T-cell (primary cell): ENCODE results near the gene NDC80. TPM values are rescaled to one million over a fixed set of nuclear protein-coding genes. Genes with fewer than 3 reads are reported as not detected.
"Not testable (repeated sequence)": the region's sequence is repeated elsewhere in the genome, so short reads cannot be mapped to it uniquely, and the experiment has no call there.

Experiments
- ATAC-seq, 4 experiments: fragments of 200-7000 bp in 3 of 4; fragments of 150-1000 bp in 1 of 4; cut with Tn5 transposase; replicated peaks in 1 of 4; 1 replicate in 3 of 4; 2 replicates in 1 of 4; pipeline ENCODE4 v1.10.0; 2021; ENCODE audit warnings: moderate library complexity in 3 of 4, mild to moderate bottlenecking in 2 of 4, moderate number of reproducible peaks in 1 of 4
- CTCF ChIA-PET, 2 donors: fragments of 300-600 bp; sonication (Branson Sonifier 250); formaldehyde crosslinking; loops; one replicate each; lab custom pipeline; 2022; ENCODE audit warnings: antibody characterized with exemption in 2 of 2; lab: Charles Lee
- POLR2A ChIA-PET, 2 donors: fragments of 300-600 bp; sonication (Branson Sonifier 250); formaldehyde crosslinking; loops; one replicate each; lab custom pipeline; 2022; ENCODE audit warnings: antibody characterized with exemption in 2 of 2; lab: Charles Lee
- DNase-seq, 35 experiments: peaks; one replicate each; pipeline versions ENCODE4 v3.0.0 to v3.0.0-alpha.2; 2013 to 2023
- H3K27ac ChIP-seq: one replicate; pipeline ENCODE4 v1.5.1; 2013; ENCODE audit warnings: low read length
- H3K27me3 ChIP-seq, 2 experiments: replicated peaks in 1 of 2; 1 replicate in 1 of 2; 2 replicates in 1 of 2; pipeline versions ENCODE4 v1.6.1 to v1.7.0; 2013; ENCODE audit warnings: low read length in 1 of 2, mixed read lengths in 1 of 2; ENCODE audit not compliant: control insufficient read depth in 2 of 2, insufficient read depth in 2 of 2; ENCODE audit errors: extremely low read depth in 1 of 2
- H3K36me3 ChIP-seq, 2 donors: 1 replicate in 1 of 2; 2 replicates in 1 of 2; pipeline versions ENCODE4 v1.6.1 to v1.7.0; 2013; ENCODE audit warnings: low read length in 1 of 2; ENCODE audit not compliant: control insufficient read depth in 2 of 2, insufficient read depth in 1 of 2; ENCODE audit errors: extremely low read depth in 1 of 2
- H3K4me1 ChIP-seq, 2 experiments: 1 replicate in 1 of 2; 2 replicates in 1 of 2; pipeline versions ENCODE4 v1.6.1 to v1.7.0; 2013; ENCODE audit warnings: low read length in 2 of 2, mixed read lengths in 1 of 2; ENCODE audit not compliant: insufficient read depth in 2 of 2, control insufficient read depth in 1 of 2; ENCODE audit errors: extremely low read depth in 1 of 2
- H3K4me3 ChIP-seq, 2 donors: 1 replicate in 1 of 2; 2 replicates in 1 of 2; pipeline versions ENCODE4 v1.5.1 to v1.7.0; 2013; ENCODE audit warnings: mild to moderate bottlenecking in 2 of 2, low read length in 1 of 2, moderate library complexity in 1 of 2; ENCODE audit not compliant: control insufficient read depth in 1 of 2; ENCODE audit errors: extremely low read depth in 1 of 2
- H3K9me3 ChIP-seq: 2 replicates; pipeline ENCODE4 v1.7.0; 2013
- H3K27ac Mint-ChIP-seq, 2 donors: one replicate each; pipeline ENCODE4 v1.8.0; 2020 to 2021; ENCODE audit warnings: mild to moderate bottlenecking in 2 of 2, mixed read lengths in 2 of 2
- H3K27me3 Mint-ChIP-seq, 2 donors: one replicate each; pipeline ENCODE4 v1.8.0; 2021 to 2022; ENCODE audit warnings: mixed read lengths in 2 of 2
- H3K36me3 Mint-ChIP-seq: one replicate; pipeline ENCODE4 v1.8.0; 2021; ENCODE audit warnings: mixed read lengths
- H3K4me1 Mint-ChIP-seq, 3 donors: one replicate each; pipeline ENCODE4 v1.8.0; 2020 to 2022; ENCODE audit warnings: mixed read lengths in 3 of 3, mild to moderate bottlenecking in 1 of 3
- H3K4me3 Mint-ChIP-seq, 3 donors: one replicate each; pipeline ENCODE4 v1.8.0; 2020 to 2022; ENCODE audit warnings: mild to moderate bottlenecking in 3 of 3, mixed read lengths in 3 of 3, moderate library complexity in 3 of 3
- H3K9me3 Mint-ChIP-seq, 3 donors: one replicate each; pipeline ENCODE4 v1.8.0; 2020 to 2022; ENCODE audit warnings: mixed read lengths in 3 of 3
- WGBS: methylation state at CpG from one replicate; pipeline ENCODE4 v1.1.5; 2013; ENCODE audit warnings: missing lambda C conversion rate; ENCODE audit not compliant: insufficient coverage; 5-methylcytosine and 5-hydroxymethylcytosine counted together
- total RNA-seq, 35 experiments: library from RNA in 6 of 35; stranded (reverse) in 6 of 35; fragments of 120-200 nt in 1 of 35; gene quantifications; one replicate each; pipeline versions ENCODE4 v1.2.1 to v1.2.4 and lab custom pipeline; 2013 to 2026

The NDC80 gene
- total RNA-seq, 5 donors from 2014 or later (not counting 1 experiment from before 2014, with no cell fraction given): 2.3 to 8.2 (median 3.3) TPM

DNA sequence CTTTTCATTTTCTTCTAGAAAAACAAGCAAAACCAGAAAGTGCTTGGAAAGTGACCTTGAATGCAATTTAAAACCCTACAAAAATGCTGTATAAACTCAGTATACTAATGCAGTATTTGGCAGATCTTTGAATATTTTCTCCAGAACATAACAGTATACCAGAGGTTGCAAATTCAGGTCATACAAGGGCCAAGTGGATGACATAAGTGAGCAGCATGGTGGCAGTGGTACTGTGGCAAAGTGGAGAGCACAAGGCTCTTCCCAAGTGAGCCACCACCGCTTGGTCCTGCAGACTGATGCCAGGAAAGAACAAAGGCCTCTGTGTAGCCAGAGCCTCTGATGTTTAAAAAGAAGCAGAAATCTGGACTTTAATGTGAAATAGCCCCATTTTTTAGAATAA, 33.1 kb upstream of the NDC80 start:
- H3K36me3 ChIP-seq: peaks cover 3 to 24% of the 10 kb centered on the region in 2 donors
- H3K4me3 Mint-ChIP-seq: no peak overlapping the region
- no peaks in the 10 kb centered on the region for H3K9me3 Mint-ChIP-seq
- H3K27ac Mint-ChIP-seq: no peak overlapping the region
- H3K9me3 ChIP-seq: no peaks in the 10 kb centered on the region
- WGBS: 100% methylated on average over 1 of the region's 1 CpG
- H3K27ac ChIP-seq: no peak overlapping the region
- ATAC-seq (no peak), DNase-seq (no peak)
- H3K27me3 ChIP-seq: no peaks in the 10 kb centered on the region
- no peaks in the 10 kb centered on the region for H3K27me3 Mint-ChIP-seq
- CTCF ChIA-PET: no interaction called here
- H3K36me3 Mint-ChIP-seq: peaks cover 35% of the 10 kb centered on the region
- no peaks in the 10 kb centered on the region for H3K4me1 ChIP-seq
- no peak overlapping the region for H3K4me3 ChIP-seq
- peaks cover 0 to 6% (median 0%) of the 10 kb centered on the region in 3 donors for H3K4me1 Mint-ChIP-seq
- POLR2A ChIA-PET: interaction anchor here in 1 of 2 donors (0.6 kb wide), 1 partner anchor 12 kb away, joined by 4 read pairs; no protein-coding TSS in a partner anchor

DNA sequence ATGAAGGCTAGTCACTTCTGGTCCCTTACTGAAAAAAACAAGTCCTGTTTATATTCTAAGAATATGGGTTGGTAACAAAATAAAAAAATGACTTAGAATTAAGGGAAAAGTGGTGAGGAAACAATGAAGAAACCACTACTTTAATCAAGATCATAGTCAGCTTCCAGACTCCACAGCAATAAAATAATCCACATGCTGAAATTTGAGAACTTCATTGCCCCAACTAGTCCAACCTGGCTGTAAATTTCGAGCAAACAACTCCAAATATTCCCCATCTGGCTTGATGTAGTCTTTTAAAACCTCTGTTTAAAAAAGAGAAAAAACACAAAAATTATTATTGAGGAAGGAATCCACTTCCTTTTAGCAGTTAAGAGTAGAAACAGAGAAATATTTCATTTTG, 32.5 kb upstream of the NDC80 start:
- Mint-ChIP-seq H3K9me3 (no peaks in the 10 kb centered on the region), H3K36me3 (peaks cover 40% of the 10 kb centered on the region), H3K27me3 (no peaks in the 10 kb centered on the region), H3K4me3 (no peak overlapping the region), H3K4me1 (peaks cover 0 to 6% (median 0%) of the 10 kb centered on the region in 3 donors), H3K27ac (no peak overlapping the region)
- no CpG with 5 or more reads among the region's 1 CpG for WGBS
- POLR2A ChIA-PET: no interaction called here
- Histone ChIP-seq H3K36me3 (peaks cover 3 to 28% of the 10 kb centered on the region in 2 donors), H3K27me3 (no peaks in the 10 kb centered on the region), H3K4me3 (no peak overlapping the region), H3K4me1 (no peaks in the 10 kb centered on the region), H3K9me3 (no peaks in the 10 kb centered on the region), H3K27ac (no peak overlapping the region)
- ATAC-seq: no peak
- DNase-seq: no peak
- CTCF ChIA-PET: no interaction called here

DNA sequence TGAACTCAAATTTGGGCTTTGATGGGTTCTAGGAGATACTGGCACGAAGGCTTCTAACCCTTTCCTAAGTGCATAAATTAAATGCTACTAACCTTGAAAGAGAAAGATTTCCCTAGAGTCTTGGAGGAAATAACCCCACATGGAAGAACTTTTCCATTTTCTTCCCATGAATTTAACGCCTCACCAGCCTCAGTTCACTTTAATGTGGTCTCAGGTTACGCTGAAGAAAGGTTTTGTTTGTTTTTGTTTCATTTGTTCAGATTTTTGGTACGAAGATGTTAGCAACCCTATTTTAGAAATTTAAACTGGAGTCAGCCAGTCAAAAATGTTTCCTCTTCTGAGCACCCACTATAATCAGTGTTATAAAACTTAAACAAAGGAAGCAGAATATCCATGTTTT, 30.8 kb upstream of the NDC80 start:
- H3K9me3 ChIP-seq: no peaks in the 10 kb centered on the region
- ChIA-PET CTCF (interaction anchor here (0.9 to 1.3 kb wide), 4 partner anchors 8 to 436 kb away, joined by 3 to 6 read pairs (median 3); no protein-coding TSS in a partner anchor), POLR2A (no interaction called here)
- H3K27me3 ChIP-seq: no peaks in the 10 kb centered on the region
- Mint-ChIP-seq H3K4me3 (no peak overlapping the region), H3K4me1 (peaks cover 0 to 3% (median 0%) of the 10 kb centered on the region in 3 donors), H3K27me3 (no peaks in the 10 kb centered on the region), H3K9me3 (no peaks in the 10 kb centered on the region), H3K27ac (no peak overlapping the region), H3K36me3 (peaks cover 25% of the 10 kb centered on the region)
- DNase-seq (no peak), ATAC-seq (no peak)
- no peak overlapping the region for H3K27ac ChIP-seq
- no peaks in the 10 kb centered on the region for H3K4me1 ChIP-seq
- peaks cover 3 to 16% of the 10 kb centered on the region in 2 donors for H3K36me3 ChIP-seq
- H3K4me3 ChIP-seq: no peak overlapping the region
- no CpG with 5 or more reads among the region's 4 CpGs for WGBS

DNA sequence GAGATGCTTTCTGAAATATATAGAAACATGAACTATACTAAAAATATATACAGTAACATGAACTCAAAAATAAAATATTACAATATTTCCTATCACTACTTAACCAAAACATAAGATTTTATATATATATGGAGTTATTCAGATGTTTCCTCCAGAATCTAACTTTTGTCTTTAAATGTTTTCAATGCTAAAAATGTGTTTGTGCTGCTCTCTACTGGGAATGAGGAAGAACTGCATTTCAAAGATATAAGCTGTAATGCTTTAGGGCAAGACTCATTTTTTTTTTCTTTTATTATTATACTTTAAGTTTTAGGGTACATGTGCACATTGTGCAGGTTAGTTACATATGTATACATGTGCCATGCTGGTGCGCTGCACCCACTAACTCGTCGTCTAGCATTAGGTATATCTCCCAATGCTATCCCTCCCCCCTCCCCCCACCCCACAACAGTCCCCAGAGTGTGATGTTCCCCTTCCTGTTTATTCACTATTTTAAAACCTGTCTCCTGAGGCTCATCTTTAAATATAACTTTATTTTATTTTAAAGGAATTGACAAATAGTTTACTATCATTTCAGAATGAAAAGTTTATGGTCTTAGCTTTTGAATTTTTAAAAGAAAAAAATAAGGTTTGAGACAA, 29.3 kb upstream of the NDC80 start:
- not testable (repeated sequence) for H3K27ac Mint-ChIP-seq, H3K27me3 Mint-ChIP-seq, H3K4me1 ChIP-seq, H3K27me3 ChIP-seq, H3K9me3 ChIP-seq, H3K27ac ChIP-seq, H3K4me3 Mint-ChIP-seq, H3K9me3 Mint-ChIP-seq, H3K4me3 ChIP-seq
- H3K4me1 Mint-ChIP-seq: peaks cover 0 to 10% (median 8%) of the 10 kb centered on the region in 3 donors
- peaks cover 31% of the 10 kb centered on the region for H3K36me3 Mint-ChIP-seq
- ChIA-PET CTCF (interaction anchor here (0.6 to 2.4 kb wide), 19 partner anchors 8 to 1965 kb away, joined by 3 to 16 read pairs (median 6); no protein-coding TSS in a partner anchor), POLR2A (interaction anchor here in 1 of 2 donors (0.7 kb wide), 1 partner anchor 1680 kb away, joined by 3 read pairs; no protein-coding TSS in a partner anchor)
- H3K36me3 ChIP-seq: peaks cover 3 to 23% of the 10 kb centered on the region in 2 donors
- WGBS: no CpG with 5 or more reads among the region's 3 CpGs
- DNase-seq: peak in 1 of 35 experiments; percentile 61
- ATAC-seq: peak in 2 of 4 experiments; percentile 40 to 50

DNA sequence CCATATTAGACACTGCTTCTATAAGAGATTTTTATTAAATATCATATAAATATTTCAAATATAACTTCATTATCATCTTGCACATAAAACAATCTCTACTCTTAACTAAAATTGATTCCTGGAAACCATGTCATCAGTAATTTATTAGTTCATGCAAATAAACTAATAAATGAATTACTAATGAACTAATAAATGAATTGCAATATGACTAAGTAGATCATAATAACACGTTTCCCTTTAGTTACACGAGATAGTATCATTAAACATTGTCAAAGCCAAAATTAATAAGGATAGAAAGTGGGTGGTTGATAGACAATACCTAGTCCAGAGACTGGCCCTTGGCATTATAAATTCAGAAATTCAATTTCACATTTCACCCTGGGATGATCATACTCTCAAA, 26.2 kb upstream of the NDC80 start:
- Mint-ChIP-seq H3K36me3 (peaks cover 34% of the 10 kb centered on the region), H3K27ac (no peak overlapping the region), H3K9me3 (no peaks in the 10 kb centered on the region), H3K4me3 (no peak overlapping the region), H3K27me3 (no peaks in the 10 kb centered on the region), H3K4me1 (peaks cover 13 to 22% (median 18%) of the 10 kb centered on the region in 3 donors)
- CTCF ChIA-PET: no interaction called here
- H3K36me3 ChIP-seq: peaks cover 0 to 27% of the 10 kb centered on the region in 2 donors
- H3K9me3 ChIP-seq: no peaks in the 10 kb centered on the region
- H3K4me3 ChIP-seq: no peak overlapping the region
- no peaks in the 10 kb centered on the region for H3K27me3 ChIP-seq
- POLR2A ChIA-PET: no interaction called here
- DNase-seq (no peak), ATAC-seq (no peak)
- no peak overlapping the region for H3K27ac ChIP-seq
- no peaks in the 10 kb centered on the region for H3K4me1 ChIP-seq
- no CpG with 5 or more reads among the region's 2 CpGs for WGBS

DNA sequence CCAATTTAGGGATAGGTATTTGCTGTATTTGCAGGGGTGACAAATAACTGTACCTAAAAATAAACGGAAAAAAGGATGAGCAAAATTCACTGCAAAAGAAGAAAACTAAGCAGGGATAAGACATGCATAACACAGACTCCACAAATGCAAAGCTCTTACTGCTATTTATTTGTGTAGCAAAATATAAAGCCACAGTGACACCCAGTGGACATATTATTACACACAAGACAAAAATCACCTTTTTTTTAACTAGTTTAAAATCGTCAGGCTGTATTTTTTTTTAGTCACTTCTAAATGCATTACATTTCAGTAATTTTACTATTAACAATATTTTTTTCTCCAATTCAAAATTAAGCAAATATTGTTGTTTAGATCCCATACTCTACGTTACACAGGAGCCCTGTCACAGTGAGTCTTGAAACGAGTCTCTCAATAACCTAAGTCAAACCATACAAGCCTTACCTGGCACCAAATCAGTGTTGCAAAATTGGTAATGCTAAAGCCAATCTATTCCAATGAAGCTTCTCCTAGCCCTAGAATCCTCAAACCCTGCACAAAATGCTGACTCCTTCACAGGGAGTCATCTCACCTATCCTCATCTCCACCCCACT, 23.8 kb upstream of the NDC80 start:
- Histone ChIP-seq H3K9me3 (no peaks in the 10 kb centered on the region), H3K4me1 (no peaks in the 10 kb centered on the region), H3K36me3 (peaks cover 5 to 26% of the 10 kb centered on the region in 2 donors), H3K27me3 (no peaks in the 10 kb centered on the region), H3K27ac (no peak overlapping the region), H3K4me3 (no peak overlapping the region)
- POLR2A ChIA-PET: interaction anchor here in 1 of 2 donors (0.5 kb wide), 1 partner anchor 580 kb away, joined by 5 read pairs; no protein-coding TSS in a partner anchor
- peak in 3 of 4 experiments; percentile 47 to 58 (median 52) for ATAC-seq
- WGBS: 100% methylated on average over 2 of the region's 4 CpGs
- DNase-seq: peak in 4 of 35 experiments; percentile 6 to 64 (median 10)
- Mint-ChIP-seq H3K4me3 (no peak overlapping the region), H3K9me3 (no peaks in the 10 kb centered on the region), H3K4me1 (peaks cover 13 to 26% (median 16%) of the 10 kb centered on the region in 3 donors), H3K27me3 (no peaks in the 10 kb centered on the region), H3K27ac (peak overlapping the region in 1 of 2 donors; percentile 29), H3K36me3 (peaks cover 45% of the 10 kb centered on the region)
- CTCF ChIA-PET: interaction anchor here (0.5 to 2.7 kb wide), 15 partner anchors 15 to 1836 kb away, joined by 3 to 21 read pairs (median 4); partner anchors contain the start of gene ENOSF1 (in 1 of the 2)
